Activated gamma-delta T cell treated with anti-CD3 and anti-CD28 coated beads, Interleukin-2, amount 50 U/mL, for 16 hours (primary cell): ENCODE results near the gene SLC22A12.

Experiments
- DNase-seq: peaks from one replicate; pipeline ENCODE4 v3.0.0-alpha.2; 2020; ENCODE audit warnings: low read depth

Gene SLC22A12

GRCh38 chr11:64605656-64606585 is 14.9 kb downstream of the SLC22A12 start:
- DNase-seq = no peak

GRCh38 chr11:64606796-64607380 is 15.9 kb downstream of the SLC22A12 start:
- no peak for DNase-seq

GRCh38 chr11:64607381-64607985 is 16.5 kb downstream of the SLC22A12 start:
- DNase-seq = no peak

GRCh38 chr11:64608046-64608445 is 17.0 kb downstream of the SLC22A12 start:
- DNase-seq = no peak

GRCh38 chr11:64608636-64609035 is 17.6 kb downstream of the SLC22A12 start:
- DNase-seq = no peak

GRCh38 chr11:64609436-64610047 is 18.5 kb downstream of the SLC22A12 start:
- no peak for DNase-seq

GRCh38 chr11:64610596-64610995 is 19.6 kb downstream of the SLC22A12 start:
- DNase-seq = no peak

GRCh38 chr11:64611176-64611575 is 20.2 kb downstream of the SLC22A12 start:
- no peak for DNase-seq

GRCh38 chr11:64611869-64612646 is 21.0 kb downstream of the SLC22A12 start:
- no peak for DNase-seq

GRCh38 chr11:64613648-64614047 is 22.6 kb downstream of the SLC22A12 start:
- DNase-seq = no peak

GRCh38 chr11:64614917-64615316 is 23.9 kb downstream of the SLC22A12 start:
- DNase-seq = no peak

- no peak for DNase-seq
These were observed 25.8 kb downstream of the SLC22A12 start for GRCh38 chr11:64616817-64617216.

- DNase-seq = no peak
These were observed 28.2 kb downstream of the SLC22A12 start for GRCh38 chr11:64619196-64619595.

GRCh38 chr11:64619811-64620380 is 28.9 kb downstream of the SLC22A12 start:
- no peak for DNase-seq

- no peak for DNase-seq
These were observed 29.5 kb downstream of the SLC22A12 start for GRCh38 chr11:64620381-64620971.

- DNase-seq = no peak
These were observed 30.4 kb downstream of the SLC22A12 start for GRCh38 chr11:64621283-64622019.

GRCh38 chr11:64622681-64623080 is 31.7 kb downstream of the SLC22A12 start:
- DNase-seq = no peak

GRCh38 chr11:64624883-64625481 is 34.0 kb downstream of the SLC22A12 start:
- DNase-seq = no peak

GRCh38 chr11:64626637-64627036 is 35.6 kb downstream of the SLC22A12 start:
- DNase-seq = no peak

GRCh38 chr11:64627371-64627770 is 36.4 kb downstream of the SLC22A12 start:
- no peak for DNase-seq
